Bronchial epithelial cell (primary cell): ENCODE data around the gene STK11IP. TPM values are rescaled to one million over a fixed set of nuclear protein-coding genes. Genes with fewer than 3 reads are reported as not detected.

Experiments
- DNase-seq: peaks from one replicate; pipeline ENCODE4 v3.0.0-alpha.2; 2010; ENCODE audit warnings: low read depth
- FAIRE-seq: peaks from 2 replicates; lab custom pipeline; 2011; peaks lifted over from hg19 to GRCh38; lab: Jason Lieb, UNC
- H3K27me3 ChIP-seq: 2 replicates; pipeline ENCODE4 v1.5.1; 2011; ENCODE audit warnings: low read length; ENCODE audit not compliant: control insufficient read depth, insufficient read depth
- H3K36me3 ChIP-seq: 2 replicates; pipeline ENCODE4 v1.5.1; 2011; ENCODE audit warnings: low read length; ENCODE audit not compliant: control insufficient read depth, insufficient read depth
- H3K4me3 ChIP-seq: 2 replicates; pipeline ENCODE4 v1.5.1; 2011; ENCODE audit warnings: mild to moderate bottlenecking, low read depth, low read length, control low read depth
- total RNA-seq: library from RNA; depleted of rRNA; stranded (reverse); fragments of >200 nt; gene quantifications from 2 replicates; pipeline ENCODE4 v1.2.1, GENCODE V29; 2014
- TF ChIP-seq, protein P1 (sequence below): IDR thresholded peaks from 2 replicates; pipeline ENCODE4 v1.5.1; 2011; ENCODE audit warnings: mild to moderate bottlenecking, moderate library complexity, low read length, control low read depth, inconsistent platforms; ENCODE audit not compliant: insufficient read depth, severe bottlenecking

STK11IP gene
- total RNA-seq, 1 donor from 2014 or later = 11.3 TPM

DNA sequence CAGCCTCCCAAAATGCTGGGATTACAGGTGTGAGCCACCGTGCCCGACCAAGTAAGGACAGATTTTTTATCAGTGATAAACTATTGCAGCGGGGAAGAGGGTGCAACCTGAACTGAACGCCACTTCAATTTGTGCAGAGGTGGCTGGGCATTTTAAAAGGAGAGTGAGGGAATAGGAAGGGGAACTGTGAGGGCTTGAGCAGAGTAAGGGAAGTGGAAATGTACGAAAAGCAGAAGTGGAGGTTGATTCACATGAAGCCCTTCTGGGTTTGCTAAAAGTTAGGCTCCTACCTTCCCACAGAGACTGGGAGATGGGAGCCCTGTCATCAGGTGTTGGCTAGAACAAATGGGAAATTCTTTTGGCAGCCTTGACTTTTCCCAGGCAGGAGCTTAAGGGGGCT, 6.1 kb downstream of the STK11IP start:
- TF ChIP-seq, protein P1, sequence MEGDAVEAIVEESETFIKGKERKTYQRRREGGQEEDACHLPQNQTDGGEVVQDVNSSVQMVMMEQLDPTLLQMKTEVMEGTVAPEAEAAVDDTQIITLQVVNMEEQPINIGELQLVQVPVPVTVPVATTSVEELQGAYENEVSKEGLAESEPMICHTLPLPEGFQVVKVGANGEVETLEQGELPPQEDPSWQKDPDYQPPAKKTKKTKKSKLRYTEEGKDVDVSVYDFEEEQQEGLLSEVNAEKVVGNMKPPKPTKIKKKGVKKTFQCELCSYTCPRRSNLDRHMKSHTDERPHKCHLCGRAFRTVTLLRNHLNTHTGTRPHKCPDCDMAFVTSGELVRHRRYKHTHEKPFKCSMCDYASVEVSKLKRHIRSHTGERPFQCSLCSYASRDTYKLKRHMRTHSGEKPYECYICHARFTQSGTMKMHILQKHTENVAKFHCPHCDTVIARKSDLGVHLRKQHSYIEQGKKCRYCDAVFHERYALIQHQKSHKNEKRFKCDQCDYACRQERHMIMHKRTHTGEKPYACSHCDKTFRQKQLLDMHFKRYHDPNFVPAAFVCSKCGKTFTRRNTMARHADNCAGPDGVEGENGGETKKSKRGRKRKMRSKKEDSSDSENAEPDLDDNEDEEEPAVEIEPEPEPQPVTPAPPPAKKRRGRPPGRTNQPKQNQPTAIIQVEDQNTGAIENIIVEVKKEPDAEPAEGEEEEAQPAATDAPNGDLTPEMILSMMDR = no peak
- DNase-seq (no peak), FAIRE-seq (peak; percentile 58)
- Histone ChIP-seq H3K4me3 (no peak overlapping the region), H3K36me3 (peaks cover 24% of the 10 kb centered on the region), H3K27me3 (no peaks in the 10 kb centered on the region)

DNA sequence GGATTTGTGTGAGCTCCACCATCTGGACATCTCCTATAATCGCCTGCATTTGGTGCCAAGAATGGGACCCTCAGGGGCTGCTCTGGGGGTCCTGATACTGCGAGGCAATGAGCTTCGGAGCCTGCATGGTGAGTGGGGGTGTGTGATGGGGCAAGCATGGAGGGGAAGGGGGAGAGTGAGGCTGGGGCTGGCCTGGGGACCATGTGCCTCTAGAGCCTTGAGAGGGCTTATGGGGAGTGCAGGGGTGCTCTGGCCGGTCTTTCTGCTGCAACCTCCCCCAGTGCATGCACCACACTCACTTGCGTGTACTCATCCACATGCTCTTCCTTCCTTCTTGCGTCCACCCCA, 7.9 kb downstream of the STK11IP start:
- Histone ChIP-seq H3K4me3 (no peak overlapping the region), H3K27me3 (no peaks in the 10 kb centered on the region), H3K36me3 (peaks cover 25% of the 10 kb centered on the region)
- no peak for FAIRE-seq
- DNase-seq = no peak
- TF ChIP-seq, protein P1 = no peak

DNA sequence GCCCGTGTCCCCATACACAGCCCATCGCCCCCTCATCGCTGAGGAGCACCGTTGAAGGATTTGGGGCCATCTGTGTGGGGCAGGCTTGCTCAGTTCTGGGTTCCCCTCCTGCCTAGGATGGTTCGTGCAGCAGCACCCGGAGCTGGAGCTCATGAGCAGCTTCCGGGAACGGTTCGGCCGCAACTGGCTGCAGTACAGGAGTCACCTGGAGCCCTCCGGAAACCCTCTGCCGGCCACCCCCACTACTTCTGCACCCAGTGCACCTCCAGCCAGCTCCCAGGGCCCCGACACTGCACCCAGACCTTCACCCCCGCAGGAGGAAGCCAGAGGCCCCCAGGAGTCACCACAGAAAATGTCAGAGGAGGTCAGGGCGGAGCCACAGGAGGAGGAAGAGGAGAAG, 10.3 kb downstream of the STK11IP start:
- TF ChIP-seq, protein P1 = no peak
- H3K27me3 ChIP-seq = no peaks in the 10 kb centered on the region
- FAIRE-seq (no peak), DNase-seq (no peak)
- no peak overlapping the region for H3K4me3 ChIP-seq
- peaks cover 24% of the 10 kb centered on the region for H3K36me3 ChIP-seq

DNA sequence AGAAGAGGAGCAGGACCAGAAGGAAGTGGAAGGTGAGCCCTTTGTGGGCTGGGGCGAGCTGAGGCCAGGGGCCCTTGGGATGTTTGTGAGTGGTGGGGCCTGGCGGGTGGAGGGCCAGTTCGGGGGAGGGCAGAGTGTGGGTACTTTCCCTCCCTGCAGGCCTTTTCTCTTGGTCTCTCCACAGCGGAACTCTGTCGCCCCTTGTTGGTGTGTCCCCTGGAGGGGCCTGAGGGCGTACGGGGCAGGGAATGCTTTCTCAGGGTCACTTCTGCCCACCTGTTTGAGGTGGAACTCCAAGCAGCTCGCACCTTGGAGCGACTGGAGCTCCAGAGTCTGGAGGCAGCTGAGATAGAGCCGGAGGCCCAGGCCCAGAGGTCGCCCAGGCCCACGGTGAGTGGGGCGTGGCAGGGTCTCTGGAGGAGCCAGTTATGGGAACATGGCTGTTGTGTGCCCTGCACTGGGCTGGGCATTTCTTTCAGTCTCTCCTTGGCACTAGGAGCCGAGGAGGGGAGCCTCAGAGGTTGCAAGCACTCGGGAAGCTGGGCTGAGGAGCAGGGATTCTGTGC, 10.8 kb downstream of the STK11IP start:
- no peak for DNase-seq
- TF ChIP-seq, protein P1 = no peak
- H3K4me3 ChIP-seq = no peak overlapping the region
- no peak for FAIRE-seq
- no peaks in the 10 kb centered on the region for H3K27me3 ChIP-seq
- peaks cover 24% of the 10 kb centered on the region for H3K36me3 ChIP-seq

DNA sequence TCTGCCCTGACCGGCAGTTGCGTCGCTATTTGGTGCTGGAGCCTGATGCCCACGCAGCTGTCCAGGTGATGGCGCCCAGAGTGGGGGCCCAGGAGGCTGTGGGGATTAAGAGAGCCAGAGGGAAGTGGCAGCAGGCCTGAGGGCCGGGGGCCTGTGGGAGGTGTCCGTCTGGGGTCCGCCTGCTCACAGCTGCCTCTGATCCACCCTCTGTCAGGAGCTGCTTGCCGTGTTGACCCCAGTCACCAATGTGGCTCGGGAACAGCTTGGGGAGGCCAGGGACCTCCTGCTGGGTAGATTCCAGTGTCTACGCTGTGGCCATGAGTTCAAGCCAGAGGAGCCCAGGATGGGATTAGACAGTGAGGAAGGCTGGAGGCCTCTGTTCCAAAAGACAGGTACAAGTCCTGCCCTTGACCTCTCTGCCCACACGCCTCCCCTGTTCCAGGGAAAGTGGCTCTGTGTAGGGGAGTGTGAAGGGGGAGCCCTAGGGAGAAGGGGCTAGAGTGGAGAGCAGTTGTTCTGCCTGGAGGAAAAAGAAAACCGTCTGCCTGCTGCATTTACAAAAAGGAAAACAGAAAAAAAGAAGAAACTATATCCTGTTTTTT, 11.6 kb downstream of the STK11IP start:
- no peak overlapping the region for H3K4me3 ChIP-seq
- no peaks in the 10 kb centered on the region for H3K27me3 ChIP-seq
- no peak for FAIRE-seq
- H3K36me3 ChIP-seq = peaks cover 25% of the 10 kb centered on the region
- DNase-seq = no peak
- TF ChIP-seq, protein P1 = no peak

DNA sequence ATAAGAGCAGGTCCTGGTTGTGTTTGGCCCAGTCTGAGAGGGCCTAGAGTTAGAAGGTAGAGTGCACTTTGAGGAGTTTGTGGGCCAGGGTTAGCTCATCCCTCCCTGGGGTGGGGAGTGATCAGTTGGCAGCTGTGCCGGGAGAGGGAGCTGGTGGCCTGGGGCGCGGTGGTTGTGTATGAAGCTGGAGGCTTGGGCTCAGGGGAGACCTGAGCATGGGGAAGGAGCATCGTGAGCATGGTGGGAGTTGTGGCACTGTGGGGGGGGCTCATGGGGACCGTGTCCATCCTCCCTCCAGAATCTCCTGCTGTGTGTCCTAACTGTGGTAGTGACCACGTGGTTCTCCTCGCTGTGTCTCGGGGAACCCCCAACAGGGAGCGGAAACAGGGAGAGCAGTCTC, 13.6 kb downstream of the STK11IP start:
- TF ChIP-seq, protein P1 = no peak
- Histone ChIP-seq H3K27me3 (no peaks in the 10 kb centered on the region), H3K4me3 (no peak overlapping the region), H3K36me3 (peaks cover 27% of the 10 kb centered on the region)
- DNase-seq (no peak), FAIRE-seq (peak; percentile 40)
